ENCODE results near the gene KCTD14. TPM values are rescaled to one million over a fixed set of nuclear protein-coding genes. Genes with fewer than 3 reads are reported as not detected.
A peak's percentile ranks its signal among the peaks of the same experiment; 100 is the strongest.

The KCTD14 gene
- total and polyA plus RNA-seq, 9 of the 15 experiments (the other 6 are each of a cell fraction or from before 2014, with no cell fraction given): 0.04 to 0.30 (median 0.11) TPM; not detected in 2

- TF ChIP-seq E2F6 (IDR thresholded peaks at IDR 0.05; ENCODE audit: borderline replicate concordance in 1 of 2, extremely low read depth in 1 of 2, insufficient read depth in 1 of 2, insufficient read length in 1 of 2, low read depth in 1 of 2, low read length in 1 of 2, poor library complexity in 1 of 2, severe bottlenecking in 1 of 2) (no peak), BCL6 (CRISPR knock-in tag; IDR thresholded peaks at IDR 0.05) (no peak), CEBPZ (IDR thresholded peaks at IDR 0.05; ENCODE audit: borderline replicate concordance, low read depth, low read length) (no peak), MCM5 (IDR thresholded peaks at IDR 0.05; ENCODE audit: low read depth) (no peak), SMARCA4 (IDR thresholded peaks at IDR 0.05) (peak; percentile 50), ZNF398 (CRISPR knock-in tag; IDR thresholded peaks at IDR 0.05) (0 out of 2 replicates have a peak, but pooled peaks have one; percentile 22), HDAC2 (IDR thresholded peaks at IDR 0.05) (0 out of 2 replicates have a peak, but pooled peaks have one; percentile 46), MYC (IDR thresholded peaks at IDR 0.05; ENCODE audit: low read depth, low read length) (peak; percentile 65; the same call in 1 of the 2 replicates), MYC (CRISPR knock-in tag; IDR thresholded peaks at IDR 0.05; ENCODE audit: borderline replicate concordance, low read depth) (no peak), ZNF76 (CRISPR knock-in tag; IDR thresholded peaks at IDR 0.05; ENCODE audit: borderline replicate concordance) (no peak), ZNF134 (CRISPR knock-in tag; conservative IDR thresholded peaks at IDR 0.05) (no peak), HNRNPH1 (optimal IDR thresholded peaks at IDR 0.05; ENCODE audit: low read depth, low read length) (no peak), ZBTB2 (IDR thresholded peaks at IDR 0.05) (no peak; the same call in 1 of the 2 replicates), PHF8 (IDR thresholded peaks at IDR 0.05; ENCODE audit: borderline replicate concordance, low read length) (peak; percentile 46; the same call in 1 of the 2 replicates), CCNT2 (IDR thresholded peaks at IDR 0.05; ENCODE audit: borderline replicate concordance, extremely low read depth, insufficient read length, low read depth, low read length) (no peak), ZFP1 (CRISPR knock-in tag; IDR thresholded peaks at IDR 0.05) (no peak), RAD21 (CRISPR knock-in tag; conservative IDR thresholded peaks at IDR 0.05 in 1 of 2, IDR thresholded peaks at IDR 0.05 in 1 of 2) (no peak), NR3C1 (CRISPR knock-in tag; IDR thresholded peaks at IDR 0.05) (no peak), HMG20B (CRISPR knock-in tag; IDR thresholded peaks at IDR 0.05) (no peak)
These were observed 28.1 kb upstream of the KCTD14 start (continued) for GRCh38 chr11:78050964-78051831.
